ENCODE data around the gene PARP8. TPM values are rescaled to one million over a fixed set of nuclear protein-coding genes. Genes with fewer than 3 reads are reported as not detected.

The PARP8 gene
- total and polyA plus RNA-seq, 9 of the 15 experiments (the other 6 are each of a cell fraction or from before 2014, with no cell fraction given) = 0.03 to 0.31 TPM; not detected in 7

- ChIA-PET POLR2A (no interaction called here), CTCF (ENCODE audit: low intra/inter-chr PET ratio) (no interaction called here)
- ATAC-seq = no peak
- in situ Hi-C loops (cut with MboI) = no loop called here
- no TSS peak for BruUV-seq (replicated peaks)
- no peaks in the 10 kb centered on the region for H3K79me2 ChIP-seq (ENCODE audit: control insufficient read depth, insufficient read depth, low read length)
- no peaks in the 10 kb centered on the region for H3K4me1 ChIP-seq (replicated peaks in 1 of 2; ENCODE audit: control insufficient read depth in 2 of 2, insufficient read depth in 2 of 2, low read length in 2 of 2)
- FAIRE-seq = no peak
- H3K4me3 ChIP-seq = no peak overlapping the region
- intact Hi-C loops (cut with micrococcal nuclease) = no loop called here
- DNase-seq (ENCODE audit: extremely low read depth in 1 of 4, low spot score in 3 of 4) = no peak
- no peaks in the 10 kb centered on the region for H3K9me3 ChIP-seq (replicated peaks; ENCODE audit: control insufficient read depth, insufficient read depth, low read depth, low read length)
- no peaks in the 10 kb centered on the region for H3K36me3 ChIP-seq (ENCODE audit: control insufficient read depth, insufficient read depth, low read length)
- TF ChIP-seq C11orf30 (IDR thresholded peaks at IDR 0.05; ENCODE audit: low read depth) (no peak), NEUROD1 (IDR thresholded peaks at IDR 0.05; ENCODE audit: borderline replicate concordance, low read depth, low read length, partially characterized antibody) (no peak), MGA (IDR thresholded peaks at IDR 0.05) (no peak), HBP1 (CRISPR knock-in tag; IDR thresholded peaks at IDR 0.05) (no peak)
- no peak overlapping the region for H3K4me2 ChIP-seq (ENCODE audit: insufficient read depth, low read length)
- H2AFZ ChIP-seq (ENCODE audit: low read depth, low read length) = no peak overlapping the region
- no peaks in the 10 kb centered on the region for H3K27me3 ChIP-seq (ENCODE audit: control insufficient read depth in 2 of 2, insufficient read depth in 2 of 2, low read length in 2 of 2)
- H4K20me1 ChIP-seq (replicated peaks; ENCODE audit: control insufficient read depth, insufficient read depth, low read length) = no peaks in the 10 kb centered on the region
- H3K9me1 ChIP-seq (ENCODE audit: control insufficient read depth, insufficient read depth, low read length) = no peaks in the 10 kb centered on the region
- H3K27ac ChIP-seq (ENCODE audit: extremely low read depth, low read depth, low read length) = no peak overlapping the region
- H3K9ac ChIP-seq (ENCODE audit: insufficient read depth in 1 of 2, low read depth in 2 of 2, low read length in 2 of 2) = no peak overlapping the region
- WGBS (ENCODE audit: insufficient coverage, low coverage, missing lambda C conversion rate) = 0% methylated on average over 2 of the region's 2 CpGs
These were observed 198.0 kb downstream of the PARP8 start for GRCh38 chr5:50864466-50864865.
